GM23338 (cell line): ENCODE measurements around the gene IPPK. TPM values are rescaled to one million over a fixed set of nuclear protein-coding genes. Genes with fewer than 3 reads are reported as not detected.

Experiments used
- ATAC-seq: fragments of 200-7000 bp; cut with Tn5 transposase; 3 replicates; pipeline ENCODE4 v1.9.1; 2020
- DNase-seq: peaks from one replicate; pipeline ENCODE4 v3.0.0-alpha.2; 2015; ENCODE audit warnings: low spot score
- H2AFZ ChIP-seq: fragments of 200-600 bp; sonication (generic); 2 replicates; pipeline ENCODE4 v1.8.0; 2016; ENCODE audit warnings: antibody characterized with exemption, mild to moderate bottlenecking, moderate library complexity
- H3F3A ChIP-seq: fragments of 200-600 bp; sonication (generic); replicated peaks from 2 replicates; pipeline ENCODE4 v1.8.0; 2017; ENCODE audit warnings: antibody characterized with exemption, mixed run types, low read depth
- H3K27ac ChIP-seq: fragments of 200-600 bp; sonication (generic); 2 replicates; pipeline ENCODE4 v1.6.1; 2016; ENCODE audit warnings: low read depth
- H3K27me3 ChIP-seq: fragments of 200-600 bp; sonication (generic); 2 replicates; pipeline ENCODE4 v1.8.0; 2016; ENCODE audit warnings: mild to moderate bottlenecking, mixed run types, moderate library complexity; ENCODE audit not compliant: insufficient read depth
- H3K36me3 ChIP-seq: fragments of 200-600 bp; sonication (generic); 2 replicates; pipeline ENCODE4 v1.8.0; 2016; ENCODE audit warnings: mild to moderate bottlenecking; ENCODE audit not compliant: insufficient read depth
- H3K4me1 ChIP-seq: fragments of 200-600 bp; sonication (generic); 2 replicates; pipeline ENCODE4 v1.8.0; 2016; ENCODE audit warnings: mild to moderate bottlenecking, moderate library complexity; ENCODE audit not compliant: insufficient read depth
- H3K4me2 ChIP-seq: fragments of 200-600 bp; sonication (generic); 2 replicates; pipeline ENCODE4 v1.7.1; 2017; ENCODE audit warnings: mixed run types
- H3K4me3 ChIP-seq: fragments of 200-600 bp; sonication (generic); 2 replicates; pipeline ENCODE4 v1.6.1; 2016; ENCODE audit warnings: mixed run types
- H3K79me2 ChIP-seq: fragments of 200-600 bp; sonication (generic); replicated peaks from 2 replicates; pipeline ENCODE4 v1.8.0; 2017; ENCODE audit warnings: mild to moderate bottlenecking; ENCODE audit not compliant: insufficient read depth
- H3K9me2 ChIP-seq: fragments of 200-600 bp; sonication (generic); 2 replicates; pipeline ENCODE4 v1.8.0; 2017; ENCODE audit not compliant: insufficient read depth
- H4K20me1 ChIP-seq: fragments of 200-600 bp; sonication (generic); replicated peaks from 2 replicates; pipeline ENCODE4 v1.8.0; 2017; ENCODE audit warnings: mild to moderate bottlenecking; ENCODE audit not compliant: insufficient read depth
- H3K27ac Mint-ChIP-seq: 2 replicates; pipeline ENCODE4 v1.8.0; 2020; ENCODE audit warnings: inconsistent platforms, mild to moderate bottlenecking, moderate library complexity, mixed read lengths
- H3K27me3 Mint-ChIP-seq: 3 replicates; pipeline ENCODE4 v1.8.0; 2022; ENCODE audit warnings: low read depth, mild to moderate bottlenecking, moderate library complexity, mixed read lengths, inconsistent platforms; ENCODE audit not compliant: insufficient read depth, poor library complexity
- H3K36me3 Mint-ChIP-seq: 3 replicates; pipeline ENCODE4 v1.8.0; 2021; ENCODE audit warnings: low read depth, mild to moderate bottlenecking, inconsistent platforms, moderate library complexity, mixed read lengths
- H3K4me1 Mint-ChIP-seq: 3 replicates; pipeline ENCODE4 v1.8.0; 2020; ENCODE audit warnings: mild to moderate bottlenecking, inconsistent platforms, mixed read lengths
- H3K4me3 Mint-ChIP-seq: 3 replicates; pipeline ENCODE4 v1.8.0; 2021; ENCODE audit warnings: moderate library complexity, mild to moderate bottlenecking, inconsistent platforms, mixed read lengths
- H3K9me3 Mint-ChIP-seq: 3 replicates; pipeline ENCODE4 v1.8.0; 2020; ENCODE audit warnings: moderate library complexity, mild to moderate bottlenecking, inconsistent platforms, mixed read lengths
- CREB1 ChIP-seq: fragments of 250-450 bp; sonication (Bioruptor Pico); IDR thresholded peaks from 2 replicates; pipeline ENCODE4 v1.5.0; 2020; ENCODE audit warnings: low read depth, mild to moderate bottlenecking, moderate library complexity
- CTCF ChIP-seq, 2 experiments: fragments of 200-600 bp in 1 of 2; sonication (generic) in 1 of 2; conservative IDR thresholded peaks; 2 replicates each; pipeline versions ENCODE4 v1.5.1 to v1.6.1; 2016 to 2017; ENCODE audit warnings: antibody characterized with exemption in 2 of 2, low read depth in 2 of 2, mild to moderate bottlenecking in 2 of 2, moderate library complexity in 1 of 2
- EZH2phosphoT487 ChIP-seq: fragments of 200-600 bp; sonication (generic); IDR thresholded peaks from one replicate; pipeline ENCODE4 v1.8.1; 2018; ENCODE audit warnings: antibody characterized with exemption; ENCODE audit not compliant: unreplicated experiment
- STAT1 ChIP-seq: IDR thresholded peaks from one replicate; pipeline ENCODE4 v1.6.1; 2016; ENCODE audit warnings: antibody characterized with exemption; ENCODE audit not compliant: unreplicated experiment
- ZNF114 ChIP-seq: fragments of 250-450 bp; sonication (Bioruptor Pico); IDR thresholded peaks from 2 replicates; pipeline ENCODE4 v1.5.0; 2020; ENCODE audit warnings: mild to moderate bottlenecking, moderate library complexity
- ZNF331 ChIP-seq: fragments of 250-450 bp; sonication (Bioruptor Pico); IDR thresholded peaks from 2 replicates; pipeline ENCODE4 v1.5.0; 2020; ENCODE audit warnings: low read depth, mild to moderate bottlenecking, moderate library complexity
- ZNF462 ChIP-seq: fragments of 250-450 bp; sonication (Bioruptor Pico); IDR thresholded peaks from 2 replicates; pipeline ENCODE4 v1.5.0; 2020; ENCODE audit warnings: mild to moderate bottlenecking, moderate library complexity
- polyA plus RNA-seq: library from polyadenylated mRNA; unstranded; fragments of >200 nt; fragmentation: Nextera tagmentation; extraction: Ambion mirVana; gene quantifications from 2 replicates; pipeline ENCODE4 v1.2.1, GENCODE V29; 2016
- total RNA-seq: library from RNA; depleted of rRNA; stranded (reverse); fragments of >200 nt; shearing (Covaris generic); gene quantifications from 2 replicates; pipeline ENCODE4 v1.2.3, GENCODE V29; 2014

The IPPK gene
- total and polyA plus RNA-seq, 2 experiments from 2014 or later, result 6.5 to 17.5 TPM

GRCh38 chr9:92615790-92616189, 54.1 kb downstream of the IPPK start (continued):
- TF ChIP-seq ZNF462 (CRISPR knock-in tag), result no peak

GRCh38 chr9:92614763-92615461, 55.0 kb downstream of the IPPK start:
- Mint-ChIP-seq H3K4me1 (no peaks in the 10 kb centered on the region), H3K27ac (no peak overlapping the region; the same call in 1 of the 2 replicates), H3K4me3 (no peak overlapping the region), H3K9me3 (no peaks in the 10 kb centered on the region; the same call in 2 of the 3 replicates), H3K27me3 (no peaks in the 10 kb centered on the region), H3K36me3 (peaks cover 21% of the 10 kb centered on the region)
- no peaks in the 10 kb centered on the region; the same call in 1 of the 2 replicates for H3K36me3 ChIP-seq
- no peaks in the 10 kb centered on the region for H3K9me2 ChIP-seq
- H3K4me1 ChIP-seq, result no peaks in the 10 kb centered on the region
- no peaks in the 10 kb centered on the region for H3K27me3 ChIP-seq
- H3K27ac ChIP-seq, result no peak overlapping the region
- H3K4me2 ChIP-seq, result no peak overlapping the region
- H3K79me2 ChIP-seq, result no peaks in the 10 kb centered on the region
- ATAC-seq (no peak), DNase-seq (no peak)
- no peaks in the 10 kb centered on the region for H3F3A ChIP-seq
- H2AFZ ChIP-seq, result no peak overlapping the region
- H3K4me3 ChIP-seq, result no peak overlapping the region
- no peaks in the 10 kb centered on the region for H4K20me1 ChIP-seq
- TF ChIP-seq ZNF462 (CRISPR knock-in tag) (no peak), ZNF114 (CRISPR knock-in tag) (no peak), EZH2phosphoT487 (no peak), ZNF331 (CRISPR knock-in tag) (no peak), STAT1 (no peak), CTCF (conservative IDR thresholded peaks at IDR 0.05; ENCODE audit: low read depth in 2 of 2) (no peak), CREB1 (CRISPR knock-in tag) (no peak)
